Spleen (tissue), 11 donors: ENCODE data around the gene PSMD7. TPM values are rescaled to one million over a fixed set of nuclear protein-coding genes. Genes with fewer than 3 reads are reported as not detected.

ENCODE experiments used
- DNase-seq: peaks from one replicate; pipeline ENCODE4 v3.0.0-alpha.2; 2020
- H3K27ac ChIP-seq, 8 donors: fragments of 200-600 bp; sonication (generic) in 7 of 8; 1 replicate in 4 of 8; 2 replicates in 4 of 8; pipeline versions ENCODE4 v1.5.0 to v1.8.0; 2016 to 2021; ENCODE audit warnings: inconsistent platforms in 4 of 8, mild to moderate bottlenecking in 4 of 8, moderate library complexity in 1 of 8
- H3K27me3 ChIP-seq, 7 donors: fragments of 200-600 bp; sonication (generic) in 6 of 7; replicated peaks in 1 of 7; 1 replicate in 4 of 7; 2 replicates in 3 of 7; pipeline versions ENCODE4 v1.5.0 to v1.8.0; 2016 to 2021; ENCODE audit warnings: inconsistent platforms in 3 of 7, mild to moderate bottlenecking in 1 of 7
- H3K36me3 ChIP-seq, 6 donors: fragments of 200-600 bp; sonication (generic) in 5 of 6; 1 replicate in 4 of 6; 2 replicates in 2 of 6; pipeline versions ENCODE4 v1.5.0 to v1.8.0; 2016 to 2021; ENCODE audit warnings: inconsistent platforms in 2 of 6
- H3K4me1 ChIP-seq, 6 donors: fragments of 200-600 bp; sonication (generic) in 5 of 6; 1 replicate in 3 of 6; 2 replicates in 3 of 6; pipeline versions ENCODE4 v1.5.0 to v1.8.0; 2016 to 2021; ENCODE audit warnings: inconsistent platforms in 3 of 6
- H3K4me3 ChIP-seq, 8 donors: fragments of 200-600 bp; sonication (generic) in 7 of 8; 1 replicate in 4 of 8; 2 replicates in 4 of 8; pipeline versions ENCODE4 v1.5.0 to v1.8.0; 2016 to 2021; ENCODE audit warnings: inconsistent platforms in 4 of 8, mild to moderate bottlenecking in 4 of 8, moderate library complexity in 2 of 8
- H3K9me3 ChIP-seq, 8 donors: fragments of 200-600 bp; sonication (generic) in 7 of 8; 1 replicate in 4 of 8; 2 replicates in 4 of 8; pipeline versions ENCODE4 v1.5.0 to v1.8.0; 2016 to 2021; ENCODE audit warnings: inconsistent platforms in 4 of 8
- POLR2A ChIP-seq, 3 donors: fragments of 450-650 bp; IDR thresholded peaks; one replicate each; pipeline ENCODE4 v1.5.1; 2017; ENCODE audit warnings: antibody characterized with exemption in 3 of 3, mild to moderate bottlenecking in 1 of 3
- POLR2AphosphoS5 ChIP-seq, 3 donors: sonication (generic); formaldehyde crosslinking; IDR thresholded peaks; one replicate each; pipeline ENCODE4 v1.5.1; 2017; ENCODE audit warnings: antibody characterized with exemption in 3 of 3
- WGBS, 5 donors: extraction: QIAGEN DNeasy Blood & Tissue Kit in 3 of 5; methylation state at CpG; one replicate each; pipeline versions ENCODE4 v1.1.5 to v1.1.7; 2013 to 2018; 5-methylcytosine and 5-hydroxymethylcytosine counted together
- intact Hi-C: fragments of 100-400 bp; cut with DNase I; formaldehyde crosslinking; loops from one replicate; pipeline ENCODE4 v1.15.0; 2023; ENCODE audit warnings: low total_unique reads
- polyA plus RNA-seq, 3 donors: library from polyadenylated mRNA; stranded (reverse); fragments of 200-250 nt; gene quantifications; one replicate each; pipeline ENCODE4 v1.2.1, GENCODE V29; 2013
- total RNA-seq, 7 donors: library from RNA; depleted of rRNA in 3 of 7; stranded (reverse); fragments of >200 nt in 3 of 7; fragmentation: NEBNext Ultra II Directional in 4 of 7; extraction: Animal tissue kit (Norgen Biotek cat#: 25700) in 4 of 7; gene quantifications; one replicate each; pipeline versions ENCODE4 v1.1.0 to v1.2.1, GENCODE V29; 2016 to 2021
- TF ChIP-seq, protein P1 (sequence below), 11 experiments: fragments of 200-600 bp in 7 of 11; fragments of 450-650 bp in 4 of 11; sonication (generic) in 4 of 11; IDR thresholded peaks in 8 of 11; conservative IDR thresholded peaks in 3 of 11; 1 replicate in 7 of 11; 2 replicates in 4 of 11; pipeline versions ENCODE4 v1.4.0 to v1.8.0; 2016 to 2021; ENCODE audit warnings: antibody characterized with exemption in 11 of 11, inconsistent platforms in 4 of 11, mild to moderate bottlenecking in 1 of 11
- donor health status: healthy with polysubstance abuse.
- donor health status: DM: no; HTN: no; CAD: no; lungs with moderate emphysema.
- donor health status: DM: no; HTN: no; CAD: no.
- donor health status: Bipolar disorder and iron deficiency.
- donor health status: healthy.
- donor health status: DM: no; HTN: no; CAD: no.
- donor health status: DM: yes; HTN: yes; CAD: no.

Gene PSMD7
- total and polyA plus RNA-seq, 10 donors: 40.5 to 61.1 (median 48.9) TPM

GRCh38 chr16:74253161-74253938, 43.3 kb upstream of the PSMD7 start:
- no peak overlapping the region for H3K27ac ChIP-seq
- peaks cover 0 to 10% (median 0%) of the 10 kb centered on the region in 7 donors for H3K27me3 ChIP-seq
- no peak overlapping the region for H3K4me3 ChIP-seq
- 75 to 85% (median 83%) methylated on average over 6 of the region's 6 CpGs for WGBS, 5 donors
- no peaks in the 10 kb centered on the region for H3K36me3 ChIP-seq
- no peak for DNase-seq
- no peak for TF ChIP-seq POLR2AphosphoS5 (IDR thresholded peaks at IDR 0.05)
- TF ChIP-seq, protein P1, sequence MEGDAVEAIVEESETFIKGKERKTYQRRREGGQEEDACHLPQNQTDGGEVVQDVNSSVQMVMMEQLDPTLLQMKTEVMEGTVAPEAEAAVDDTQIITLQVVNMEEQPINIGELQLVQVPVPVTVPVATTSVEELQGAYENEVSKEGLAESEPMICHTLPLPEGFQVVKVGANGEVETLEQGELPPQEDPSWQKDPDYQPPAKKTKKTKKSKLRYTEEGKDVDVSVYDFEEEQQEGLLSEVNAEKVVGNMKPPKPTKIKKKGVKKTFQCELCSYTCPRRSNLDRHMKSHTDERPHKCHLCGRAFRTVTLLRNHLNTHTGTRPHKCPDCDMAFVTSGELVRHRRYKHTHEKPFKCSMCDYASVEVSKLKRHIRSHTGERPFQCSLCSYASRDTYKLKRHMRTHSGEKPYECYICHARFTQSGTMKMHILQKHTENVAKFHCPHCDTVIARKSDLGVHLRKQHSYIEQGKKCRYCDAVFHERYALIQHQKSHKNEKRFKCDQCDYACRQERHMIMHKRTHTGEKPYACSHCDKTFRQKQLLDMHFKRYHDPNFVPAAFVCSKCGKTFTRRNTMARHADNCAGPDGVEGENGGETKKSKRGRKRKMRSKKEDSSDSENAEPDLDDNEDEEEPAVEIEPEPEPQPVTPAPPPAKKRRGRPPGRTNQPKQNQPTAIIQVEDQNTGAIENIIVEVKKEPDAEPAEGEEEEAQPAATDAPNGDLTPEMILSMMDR (IDR thresholded peaks at IDR 0.05 in 8 of 11, conservative IDR thresholded peaks at IDR 0.05 in 3 of 11): no peak
- TF ChIP-seq POLR2A (IDR thresholded peaks at IDR 0.05): no peak
- no peaks in the 10 kb centered on the region for H3K4me1 ChIP-seq
- no peaks in the 10 kb centered on the region for H3K9me3 ChIP-seq
- intact Hi-C loops: no loop called here

- 39 to 53% (median 42%) methylated on average over 7 of the region's 7 CpGs for WGBS, 5 donors
- DNase-seq: no peak
- H3K27ac ChIP-seq: no peak overlapping the region
- no peaks in the 10 kb centered on the region for H3K4me1 ChIP-seq
- no peaks in the 10 kb centered on the region for H3K36me3 ChIP-seq
- TF ChIP-seq POLR2A (IDR thresholded peaks at IDR 0.05) (no peak), POLR2AphosphoS5 (IDR thresholded peaks at IDR 0.05) (no peak)
- TF ChIP-seq, protein P1 (IDR thresholded peaks at IDR 0.05 in 8 of 11, conservative IDR thresholded peaks at IDR 0.05 in 3 of 11): no peak
- H3K27me3 ChIP-seq: no peaks in the 10 kb centered on the region
- intact Hi-C loops: no loop called here
- H3K9me3 ChIP-seq: no peaks in the 10 kb centered on the region
- no peak overlapping the region for H3K4me3 ChIP-seq
Measured at GRCh38 chr16:74257061-74257460, 39.6 kb upstream of the PSMD7 start.

DNA sequence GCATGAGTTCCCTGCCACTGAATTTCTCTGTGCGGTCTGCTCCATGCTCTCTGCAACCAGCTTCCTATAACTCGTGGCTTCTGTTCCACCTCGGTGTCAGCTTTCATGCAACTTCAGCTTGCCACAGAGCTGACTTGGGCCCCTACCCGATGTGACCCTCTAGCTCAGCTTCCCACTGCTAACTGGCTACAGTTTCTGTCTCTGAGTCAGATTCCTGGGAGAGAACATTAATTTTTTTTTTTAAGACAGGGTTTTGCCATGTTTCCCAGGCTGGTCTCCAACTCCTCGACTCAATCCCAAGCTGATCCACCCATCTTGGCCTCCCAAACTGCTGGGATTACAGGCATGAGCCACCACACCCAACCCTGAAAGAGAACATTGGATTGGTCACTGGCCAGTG, 35.5 kb upstream of the PSMD7 start:
- Histone ChIP-seq H3K27me3 (no peaks in the 10 kb centered on the region), H3K36me3 (no peaks in the 10 kb centered on the region), H3K27ac (no peak overlapping the region), H3K4me1 (no peaks in the 10 kb centered on the region), H3K4me3 (no peak overlapping the region), H3K9me3 (no peaks in the 10 kb centered on the region)
- no peak for DNase-seq
- WGBS, 5 donors: 51 to 76% (median 65%) methylated on average over 5 of the region's 5 CpGs
- intact Hi-C loops: no loop called here
- TF ChIP-seq POLR2A (IDR thresholded peaks at IDR 0.05): no peak
- no peak for TF ChIP-seq POLR2AphosphoS5 (IDR thresholded peaks at IDR 0.05)
- TF ChIP-seq, protein P1 (IDR thresholded peaks at IDR 0.05 in 8 of 11, conservative IDR thresholded peaks at IDR 0.05 in 3 of 11): no peak

- no peaks in the 10 kb centered on the region for H3K4me1 ChIP-seq
- TF ChIP-seq POLR2AphosphoS5 (IDR thresholded peaks at IDR 0.05): no peak
- TF ChIP-seq, protein P1 (IDR thresholded peaks at IDR 0.05 in 8 of 11, conservative IDR thresholded peaks at IDR 0.05 in 3 of 11): no peak
- no peak for TF ChIP-seq POLR2A (IDR thresholded peaks at IDR 0.05)
- H3K36me3 ChIP-seq: no peaks in the 10 kb centered on the region
- WGBS, 5 donors: 69 to 80% (median 78%) methylated on average over 3 of the region's 3 CpGs
- H3K9me3 ChIP-seq: no peaks in the 10 kb centered on the region
- no peak for DNase-seq
- no peak overlapping the region for H3K4me3 ChIP-seq
- no peaks in the 10 kb centered on the region for H3K27me3 ChIP-seq
- intact Hi-C loops: no loop called here
- no peak overlapping the region for H3K27ac ChIP-seq
Measured at GRCh38 chr16:74264811-74265210, 31.8 kb upstream of the PSMD7 start.
